Daoy (cell line): ENCODE data around the gene PLK3. TPM values are rescaled to one million over a fixed set of nuclear protein-coding genes. Genes with fewer than 3 reads are reported as not detected.
"Not testable (repeated sequence)": the region's sequence is repeated elsewhere in the genome, so short reads cannot be mapped to it uniquely, and the experiment has no call there.

ENCODE experiments used
- DNase-seq: peaks from one replicate; pipeline ENCODE4 v3.0.0-alpha.2; 2015; ENCODE audit warnings: low read depth
- total RNA-seq: library from RNA; depleted of rRNA; stranded (reverse); fragments of >200 nt; shearing (Covaris generic); gene quantifications from 2 replicates; pipeline ENCODE4 v1.2.3, GENCODE V29; 2014

PLK3 gene
- total RNA-seq, 1 experiment from 2014 or later: 8.5 TPM

DNA sequence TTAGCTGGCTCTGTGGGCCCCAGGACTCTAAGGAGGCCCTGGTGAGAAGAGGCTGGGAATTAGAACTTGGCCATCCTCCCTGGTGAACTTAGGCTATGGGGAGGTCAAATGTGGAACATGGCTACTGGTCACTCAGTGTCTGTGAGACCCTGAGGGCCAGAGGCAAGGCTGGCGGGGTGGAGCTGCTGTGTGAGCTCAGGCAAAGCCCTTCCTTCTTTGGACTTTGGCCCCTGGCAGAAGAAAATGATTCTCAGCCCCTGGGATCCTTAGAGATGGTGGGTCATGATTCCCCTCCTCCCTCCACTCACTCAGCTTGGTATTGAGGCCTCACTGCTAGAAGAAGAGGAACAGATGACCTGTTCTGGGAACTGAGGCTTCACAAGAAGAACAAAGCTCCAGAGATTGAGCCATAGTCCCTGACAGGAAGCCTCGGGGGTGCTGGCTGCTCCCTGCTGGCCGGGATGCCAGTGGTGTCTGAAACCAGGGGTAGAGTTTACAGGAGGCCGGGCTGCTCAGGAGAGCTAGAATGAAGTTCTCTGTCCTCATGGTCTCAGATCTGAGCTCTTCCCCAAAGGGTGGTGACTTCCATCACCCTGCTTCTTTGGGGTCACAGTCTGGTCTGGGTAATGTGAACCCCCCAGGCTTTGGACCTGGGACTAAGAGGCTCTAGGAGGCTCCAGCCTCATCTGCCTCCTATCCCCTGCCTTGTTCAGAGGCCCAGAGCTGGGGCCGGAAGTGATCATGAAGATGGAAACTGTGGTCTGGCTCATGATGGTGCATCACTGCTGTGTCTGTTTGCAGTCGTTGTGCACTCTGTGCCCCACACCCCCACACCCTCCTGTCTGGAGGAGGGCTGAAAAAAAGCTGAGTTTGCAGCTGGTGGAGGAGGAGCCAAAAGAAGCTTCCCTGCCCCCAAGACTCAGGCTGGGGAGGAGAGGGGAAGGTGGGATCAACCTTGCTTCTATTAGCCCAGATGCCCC is 9.1 kb downstream of the PLK3 start:
- peak; percentile 71 for DNase-seq

DNA sequence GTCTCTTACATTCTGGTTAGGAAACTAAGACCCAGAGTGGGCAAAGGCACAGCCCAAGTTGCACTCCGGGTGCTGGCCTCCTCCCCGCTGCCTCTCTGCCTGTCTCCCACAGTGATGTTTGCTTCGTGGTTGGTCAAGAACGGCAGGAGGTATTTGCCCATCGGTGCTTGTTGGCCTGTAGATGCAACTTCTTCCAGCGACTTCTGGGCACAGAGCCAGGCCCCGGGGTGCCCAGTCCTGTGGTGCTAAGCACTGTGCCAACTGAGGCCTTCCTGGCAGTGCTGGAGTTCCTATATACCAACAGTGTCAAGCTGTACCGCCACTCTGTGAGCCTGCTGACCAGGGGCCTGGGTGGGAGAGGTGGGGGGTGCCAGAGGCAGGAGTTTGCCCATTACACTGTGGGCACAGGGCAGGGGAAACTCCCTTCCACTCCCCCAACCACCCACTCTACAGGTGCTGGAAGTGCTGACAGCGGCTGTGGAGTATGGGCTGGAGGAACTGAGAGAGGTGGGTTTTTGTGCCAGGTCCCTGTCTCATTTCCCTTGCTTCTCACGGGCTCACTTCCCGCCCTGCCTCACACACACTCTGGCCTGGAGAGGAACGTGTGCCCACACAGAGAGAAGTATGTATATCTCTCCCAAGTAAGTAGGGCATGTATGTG is 10.1 kb downstream of the PLK3 start:
- DNase-seq: peak; percentile 74

DNA sequence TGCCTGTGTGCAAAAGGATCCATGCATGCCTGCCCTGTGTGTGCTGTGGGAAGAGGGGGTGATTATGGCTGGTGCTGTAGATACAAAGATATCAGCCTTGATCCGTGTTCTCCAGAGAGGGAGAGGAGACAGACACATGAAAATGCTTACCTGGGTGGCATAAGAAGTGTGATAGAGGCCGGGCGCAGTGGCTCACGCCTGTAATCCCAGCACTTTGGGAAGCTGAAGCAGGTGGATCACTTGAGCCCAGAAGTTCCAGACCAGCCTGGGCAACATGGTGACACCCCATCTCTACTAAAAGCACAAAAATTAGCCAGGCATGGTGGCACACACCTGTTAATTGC is 10.6 kb downstream of the PLK3 start:
- DNase-seq: not testable (repeated sequence)

DNA sequence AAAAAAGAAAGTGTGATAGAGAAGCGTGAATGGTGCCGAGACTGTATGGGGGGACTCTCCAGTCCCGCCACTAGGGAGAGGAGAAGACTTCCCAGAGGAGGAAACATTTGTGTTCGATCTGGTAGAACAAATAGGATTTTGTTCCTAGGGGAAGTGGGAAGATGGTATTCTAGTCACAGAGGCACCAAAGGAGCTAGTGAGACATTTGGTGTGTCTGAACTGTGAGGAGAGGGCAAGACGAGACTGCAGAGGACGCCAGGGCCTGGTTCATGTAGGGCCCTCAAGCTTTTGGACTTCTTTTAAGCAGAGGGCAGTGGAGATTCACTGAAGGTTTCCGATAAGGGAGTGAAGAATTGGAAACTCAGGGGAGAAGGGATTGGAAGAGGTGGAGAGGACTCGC is 11.1 kb downstream of the PLK3 start:
- DNase-seq: no peak

DNA sequence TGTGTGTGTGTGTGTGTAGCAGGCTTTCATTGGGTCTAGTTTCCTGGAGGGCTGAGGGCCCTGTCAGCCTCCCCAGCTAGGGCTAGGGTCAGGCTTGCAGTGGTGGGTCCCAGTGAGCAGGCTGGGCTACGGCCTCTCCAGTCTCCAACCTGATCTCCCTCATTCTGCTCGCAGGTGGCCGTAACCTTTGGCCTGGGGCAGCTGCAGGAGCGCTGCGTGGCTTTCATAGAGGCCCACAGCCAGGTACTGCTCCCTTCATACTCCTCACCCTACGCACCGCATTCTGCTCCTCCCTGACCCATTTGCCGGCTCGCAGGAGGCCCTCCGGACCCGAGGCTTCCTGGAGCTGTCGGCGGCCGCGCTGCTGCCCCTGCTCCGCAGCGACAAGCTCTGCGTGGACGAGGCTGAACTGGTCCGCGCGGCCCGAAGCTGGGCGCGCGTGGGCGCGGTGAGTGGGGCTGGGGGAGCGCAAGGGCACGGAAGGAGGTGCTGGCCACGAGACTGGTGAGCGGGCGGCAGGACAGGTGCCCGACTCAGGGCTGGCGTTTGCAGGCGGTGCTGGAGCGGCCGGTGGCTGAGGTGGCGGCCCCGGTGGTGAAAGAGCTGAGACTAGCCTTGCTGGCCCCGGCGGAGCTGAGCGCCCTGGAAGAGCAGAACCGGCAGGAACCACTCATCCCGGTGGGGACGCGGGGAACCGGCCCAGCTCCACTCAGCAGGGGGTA is 12.8 kb downstream of the PLK3 start:
- DNase-seq: no peak

DNA sequence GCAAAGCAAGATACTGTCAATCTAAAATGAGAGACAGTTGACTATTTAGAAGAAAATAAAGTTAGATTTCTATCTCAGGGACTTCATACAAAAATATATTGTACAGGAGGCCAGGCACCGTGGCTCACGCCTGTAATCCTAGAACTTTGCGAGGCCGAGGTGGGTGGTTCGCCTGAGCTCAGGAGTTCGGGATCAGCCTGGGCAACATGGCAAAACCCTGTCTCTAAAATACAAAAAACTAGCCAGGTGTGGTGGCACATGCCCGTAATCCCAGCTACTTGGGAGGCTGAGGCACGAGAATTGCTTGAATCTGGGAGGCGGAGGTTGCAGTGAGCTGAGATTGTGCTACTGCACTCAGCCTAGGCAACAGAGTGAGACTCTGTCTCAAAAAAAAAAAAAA is 15.7 kb downstream of the PLK3 start:
- not testable (repeated sequence) for DNase-seq

DNA sequence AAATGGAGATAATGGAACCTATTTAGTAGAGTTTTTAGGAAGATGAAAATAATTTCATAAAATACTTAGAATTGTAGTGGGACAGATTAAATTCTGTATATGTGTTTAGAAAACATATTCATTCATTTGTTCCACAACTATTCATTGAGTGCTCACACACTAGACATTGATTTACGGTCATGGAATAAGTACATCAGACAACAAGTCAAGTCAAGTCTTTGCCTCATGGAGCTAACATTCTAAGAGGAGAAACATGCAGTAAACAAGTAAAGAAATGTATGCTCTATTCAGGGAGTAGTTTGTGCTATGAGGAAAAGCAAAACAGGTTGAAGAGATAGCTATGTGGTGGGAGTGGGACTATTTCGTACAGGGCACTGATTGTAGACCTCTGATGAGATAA is 17.1 kb downstream of the PLK3 start:
- DNase-seq: no peak

DNA sequence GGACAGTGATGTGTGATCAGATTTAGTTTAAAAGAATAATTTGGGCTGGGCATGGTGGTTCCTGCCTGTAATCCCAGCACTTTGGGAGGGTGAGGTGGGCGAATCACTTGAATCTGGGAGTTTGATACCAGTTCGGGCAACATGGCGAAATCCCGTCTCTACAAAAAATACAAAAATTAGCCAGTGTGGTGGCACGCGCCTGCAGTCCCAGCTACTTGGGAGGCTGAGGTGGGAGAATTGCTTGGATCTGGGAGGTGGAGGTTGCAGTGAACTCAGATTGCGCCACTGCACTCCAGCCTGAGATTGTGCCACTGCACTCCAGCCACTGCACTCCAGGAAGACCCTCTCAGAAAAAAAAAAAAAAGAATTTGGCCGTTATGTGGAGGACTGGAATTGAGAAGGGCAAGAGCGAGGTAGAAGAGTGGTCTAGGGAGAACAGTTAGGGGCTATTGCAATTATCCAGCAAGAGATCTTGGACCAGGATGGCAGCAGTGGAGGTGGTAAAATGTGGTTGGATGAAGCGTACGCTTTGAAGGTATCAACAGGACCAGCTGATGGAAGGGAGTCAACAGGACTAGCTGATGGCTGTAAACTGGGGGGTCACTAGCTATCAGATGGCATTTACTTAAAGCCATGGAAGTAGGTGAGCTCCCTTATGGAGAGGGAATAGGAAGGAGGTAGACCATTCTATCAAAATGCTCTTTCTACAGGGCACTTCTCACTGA is 17.8 kb downstream of the PLK3 start:
- DNase-seq: no peak

DNA sequence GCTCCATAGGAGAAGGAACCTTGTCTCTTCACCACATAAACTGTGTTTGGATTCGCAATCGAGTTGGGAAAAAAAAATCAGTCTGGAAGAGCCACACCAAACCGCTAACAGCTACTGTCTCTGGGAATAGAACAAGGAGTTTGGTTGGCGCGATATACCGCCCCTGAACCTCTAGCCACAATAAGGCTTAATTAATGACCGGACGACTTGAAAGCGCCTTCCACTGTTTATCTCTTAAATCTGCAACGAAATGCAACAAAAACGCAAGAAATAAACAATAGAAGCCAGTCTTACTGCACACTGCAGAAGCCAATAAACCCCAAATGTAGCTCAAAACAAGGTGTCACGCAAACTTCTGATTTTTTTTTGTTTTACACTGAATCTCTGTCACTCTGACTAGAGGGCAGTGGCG is 19.0 kb downstream of the PLK3 start:
- DNase-seq: no peak

DNA sequence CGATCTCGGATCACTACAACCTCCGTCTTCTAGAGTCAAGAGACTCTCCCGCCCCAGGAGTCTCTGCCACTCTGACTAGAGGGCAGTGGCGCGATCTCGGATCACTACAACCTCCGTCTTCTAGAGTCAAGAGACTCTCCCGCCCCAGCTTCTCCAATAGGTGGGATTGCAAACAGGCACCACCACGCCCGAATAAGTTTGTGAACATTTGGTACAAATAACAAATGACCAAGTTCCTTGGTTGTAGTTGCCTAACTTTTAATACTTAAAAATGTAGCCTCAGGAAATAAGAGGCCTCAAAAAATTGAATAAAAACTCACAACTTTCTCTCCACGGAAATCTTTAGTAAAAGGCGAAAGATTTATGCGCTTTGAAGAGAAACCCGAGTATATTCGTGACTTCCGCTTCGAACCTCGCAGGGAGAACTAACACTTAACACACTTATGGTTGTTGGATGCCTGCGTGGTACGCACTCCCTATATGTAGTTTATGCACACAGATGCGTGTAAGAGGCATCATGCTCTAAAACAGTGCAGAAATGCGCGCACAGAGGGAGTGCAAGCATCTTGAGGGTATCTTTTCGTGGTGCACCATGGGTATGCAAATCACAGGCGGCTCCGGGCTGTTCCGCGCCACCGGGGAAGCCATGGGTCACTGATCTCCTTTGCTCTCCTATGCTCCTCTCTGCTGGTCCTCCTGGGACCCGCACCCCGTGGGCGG is 19.6 kb downstream of the PLK3 start:
- DNase-seq: peak; percentile 97

DNA sequence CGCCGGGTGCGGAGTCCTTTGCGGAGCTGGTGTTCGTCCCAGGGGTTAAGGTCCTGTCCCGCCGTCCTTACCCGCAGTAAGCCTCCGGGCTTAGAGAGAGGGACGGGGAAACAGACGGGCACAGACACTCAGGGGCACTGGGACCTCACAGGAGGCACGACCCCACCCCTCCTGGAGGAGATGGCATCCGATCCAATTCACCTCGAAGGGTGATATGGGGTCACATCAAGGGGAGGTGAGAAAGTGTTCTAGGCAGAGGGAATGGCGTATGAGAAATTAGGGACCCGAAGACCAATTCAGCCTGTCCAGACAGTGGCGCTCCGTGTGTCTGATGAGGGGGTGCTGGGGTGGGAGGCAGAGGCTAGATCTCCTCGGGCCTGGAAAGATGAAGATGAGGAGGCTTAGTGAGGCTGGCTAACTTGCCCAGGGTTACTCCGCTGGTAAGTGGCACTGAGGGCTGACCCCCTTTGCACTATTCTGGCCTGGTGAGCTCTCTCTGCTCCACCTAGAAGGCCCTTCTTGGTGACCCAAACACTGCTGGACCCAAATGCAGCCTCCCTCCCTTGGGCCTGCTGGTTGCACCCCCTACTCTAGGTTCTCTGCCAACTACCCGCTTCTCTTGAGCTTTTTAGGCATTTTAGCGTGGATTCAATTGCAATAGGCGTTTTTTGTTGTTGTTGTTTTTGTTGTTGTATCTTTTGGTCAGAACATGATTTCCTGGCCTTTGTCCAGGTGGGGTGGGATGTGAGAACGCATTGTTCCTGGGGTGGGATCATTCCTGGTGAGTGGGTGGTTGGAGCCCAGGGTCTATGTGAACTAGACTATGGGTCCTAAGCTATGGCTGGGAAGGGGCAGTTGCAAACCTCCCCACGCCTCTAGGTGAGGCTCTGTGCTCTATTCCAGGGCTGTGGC is 20.4 kb downstream of the PLK3 start:
- DNase-seq: no peak

DNA sequence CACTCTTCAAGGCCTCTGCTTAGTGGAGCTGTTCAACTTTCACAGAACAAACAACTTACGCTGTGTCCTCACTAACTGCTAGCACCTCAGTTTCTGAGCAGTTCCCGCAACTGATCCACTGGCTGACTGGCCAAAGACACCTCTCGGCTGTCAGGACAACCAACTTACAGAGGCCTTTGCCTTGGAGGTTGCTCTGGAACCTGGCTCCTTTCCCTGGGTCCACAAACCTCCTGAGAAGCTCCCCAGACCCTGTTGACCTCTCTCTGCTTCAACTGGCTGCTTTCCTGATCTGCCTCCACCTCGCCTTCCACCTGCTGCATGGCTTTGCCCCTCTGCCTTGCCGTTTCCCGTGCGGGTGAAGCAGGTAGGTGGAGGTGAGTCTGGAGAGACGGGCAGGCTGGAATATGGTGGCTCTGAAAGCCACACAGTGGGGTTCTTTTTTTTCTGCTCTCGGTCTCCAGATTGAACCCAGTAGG is 21.1 kb downstream of the PLK3 start:
- DNase-seq: no peak

DNA sequence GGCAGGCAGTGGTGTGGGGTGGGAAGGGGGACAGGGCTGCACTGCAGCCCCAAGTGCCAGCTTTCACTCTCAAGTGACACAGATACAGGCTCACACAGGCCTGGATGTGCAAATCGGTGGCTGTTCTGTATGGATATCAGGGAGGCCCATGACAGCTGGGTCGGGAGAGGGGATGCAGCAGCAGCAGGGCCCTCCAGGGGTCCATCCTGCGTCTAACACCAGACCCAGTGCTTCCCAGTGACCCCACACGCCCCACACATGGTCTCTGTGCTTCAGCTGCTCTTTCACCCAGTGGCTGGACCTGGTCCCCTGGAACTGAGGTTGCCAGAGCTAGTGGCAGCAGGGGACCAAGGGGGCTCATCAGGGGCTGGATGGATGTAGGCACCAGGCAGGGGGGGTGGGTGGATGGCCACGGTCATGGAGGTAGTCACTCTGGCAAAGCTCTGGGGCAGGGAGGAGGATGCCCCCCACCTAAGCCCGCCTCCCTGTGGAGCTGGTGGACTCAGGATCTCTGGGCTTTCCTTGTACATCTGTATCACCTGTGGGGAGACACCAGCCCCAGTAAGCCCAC is 22.0 kb downstream of the PLK3 start:
- DNase-seq: no peak

DNA sequence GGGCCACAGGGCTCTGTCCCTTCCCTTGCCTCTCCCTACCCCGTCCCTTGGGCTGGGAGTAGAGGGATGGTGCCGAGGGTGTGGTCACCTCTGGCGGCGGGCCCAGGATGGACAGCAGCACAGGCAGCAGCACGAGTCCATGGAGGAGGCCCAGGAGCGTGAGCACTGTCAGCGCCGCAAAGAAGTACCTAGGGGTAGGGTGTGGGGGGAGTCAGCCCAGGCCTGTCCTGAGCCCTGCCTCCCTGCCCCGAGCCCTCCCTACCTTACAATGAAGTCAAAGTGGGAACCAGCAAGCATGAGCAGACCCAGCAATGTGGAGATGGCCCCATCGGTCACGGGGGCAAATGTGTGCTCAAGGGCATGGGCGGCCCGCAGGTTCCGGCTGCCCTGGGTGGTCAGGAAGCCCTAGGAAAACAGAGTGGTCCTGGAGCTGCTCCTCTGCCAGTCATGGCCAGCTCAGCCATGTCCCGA is 22.8 kb downstream of the PLK3 start:
- DNase-seq: no peak

DNA sequence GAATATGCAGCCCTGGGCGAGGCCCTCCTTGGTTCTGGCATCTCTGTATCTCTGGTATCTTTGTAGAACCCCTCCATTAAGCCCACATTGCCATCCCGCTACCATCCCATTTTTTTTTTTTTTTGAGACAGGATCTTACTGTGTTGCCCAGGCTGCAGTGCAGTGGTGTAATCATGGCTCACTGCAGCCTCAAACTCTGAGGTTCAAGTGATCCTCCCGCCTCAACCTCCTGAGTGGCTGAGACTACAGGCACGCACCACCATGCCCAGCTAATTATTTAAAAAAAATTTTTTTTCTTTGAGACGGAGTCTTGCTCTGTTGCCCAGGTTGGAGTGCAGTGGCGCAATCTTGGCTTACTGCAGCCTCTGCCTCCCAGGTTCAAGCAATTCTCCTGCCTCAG is 24.2 kb downstream of the PLK3 start:
- DNase-seq: not testable (repeated sequence)

DNA sequence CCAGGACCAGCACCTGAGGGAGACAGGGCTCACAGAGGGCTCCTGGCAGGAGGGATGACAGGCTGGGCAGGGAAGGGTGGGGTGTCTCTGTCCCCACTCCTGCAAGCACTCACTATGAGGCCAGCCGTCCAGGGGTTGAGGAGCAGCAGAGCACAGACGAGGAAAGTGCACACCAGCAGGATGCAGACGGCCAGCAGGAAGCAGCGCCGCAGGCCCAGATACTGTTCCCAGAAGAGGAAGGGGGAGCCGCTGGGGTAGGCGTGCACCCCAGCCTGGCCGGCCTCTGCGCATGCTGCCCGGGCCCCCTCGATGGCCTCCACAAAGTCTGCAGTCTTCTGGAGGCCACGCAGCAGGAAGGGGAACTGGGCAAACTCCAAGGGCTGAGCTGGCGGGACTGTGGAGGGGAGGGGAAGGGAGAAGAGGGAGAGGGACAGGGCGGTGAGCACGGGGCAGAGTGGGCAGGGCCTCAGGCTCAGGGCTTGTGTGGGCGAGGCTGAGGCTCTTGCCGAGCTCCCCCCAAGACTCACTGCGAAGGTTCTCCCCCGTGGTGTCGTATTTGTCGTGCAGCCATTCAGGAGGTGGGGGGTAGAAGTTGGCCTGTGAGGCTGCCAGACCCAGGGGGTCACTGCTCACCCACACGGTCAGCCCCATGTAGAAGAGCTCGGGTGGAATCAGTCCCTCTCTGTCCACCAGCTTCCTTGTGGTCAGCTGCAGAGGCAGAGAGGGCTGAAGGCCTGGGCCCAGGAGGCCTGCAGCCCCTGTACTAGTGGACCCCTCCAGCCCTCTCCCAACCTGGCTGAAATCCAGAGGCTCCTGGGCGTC is 26.4 kb downstream of the PLK3 start:
- DNase-seq: no peak

DNA sequence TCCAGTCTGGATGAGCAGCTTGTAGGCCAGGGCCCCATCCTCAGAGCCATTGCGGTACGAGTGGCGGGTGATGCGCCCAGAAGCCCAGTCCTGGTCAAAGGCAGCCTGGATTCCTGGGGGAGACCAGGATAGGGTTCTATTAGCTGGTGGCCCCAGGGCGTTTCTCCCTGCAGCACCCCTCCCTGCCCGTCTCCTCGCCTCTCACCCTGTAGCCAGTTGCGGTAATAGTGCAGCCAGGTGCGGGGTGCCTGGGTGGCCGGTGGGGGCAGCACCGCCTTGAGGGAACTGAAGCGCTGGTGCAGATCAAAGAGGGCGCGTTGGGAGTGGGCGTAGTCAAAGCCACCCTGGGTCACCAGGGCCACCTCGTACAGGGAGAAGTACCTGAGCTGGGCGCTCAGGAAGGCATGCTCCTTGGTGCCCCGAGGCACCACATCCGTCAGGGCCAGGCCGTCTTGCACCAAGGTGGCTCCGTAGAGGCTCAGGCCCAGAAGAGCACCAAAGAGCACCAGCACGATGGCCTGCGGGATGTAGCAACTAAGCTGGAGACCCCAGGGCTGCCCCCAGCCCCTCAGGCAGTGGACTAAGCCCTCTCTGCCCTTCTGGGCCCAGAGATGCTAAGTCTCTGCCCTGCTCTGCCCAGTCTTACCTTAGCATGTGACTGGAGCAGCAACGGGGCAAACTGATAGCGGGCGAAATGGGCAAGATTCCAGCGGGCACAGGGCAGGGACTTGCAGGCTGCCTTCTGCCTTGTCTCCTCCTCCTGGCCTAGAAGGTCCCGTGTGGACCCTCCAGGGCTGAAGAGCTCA is 27.2 kb downstream of the PLK3 start:
- no peak for DNase-seq
